ENCODE measurements around the gene RIMS1.

RIMS1 gene

GRCh38 chr6:72410769-72411168 is 524.4 kb downstream of the RIMS1 start:
- in situ Hi-C loops (cut with HindIII; ENCODE audit: low sequenced_read_pairs) = loop anchor here (10.0 to 25.0 kb wide), 2 partner anchors 204 to 727 kb away; no protein-coding TSS in a partner anchor

DNA sequence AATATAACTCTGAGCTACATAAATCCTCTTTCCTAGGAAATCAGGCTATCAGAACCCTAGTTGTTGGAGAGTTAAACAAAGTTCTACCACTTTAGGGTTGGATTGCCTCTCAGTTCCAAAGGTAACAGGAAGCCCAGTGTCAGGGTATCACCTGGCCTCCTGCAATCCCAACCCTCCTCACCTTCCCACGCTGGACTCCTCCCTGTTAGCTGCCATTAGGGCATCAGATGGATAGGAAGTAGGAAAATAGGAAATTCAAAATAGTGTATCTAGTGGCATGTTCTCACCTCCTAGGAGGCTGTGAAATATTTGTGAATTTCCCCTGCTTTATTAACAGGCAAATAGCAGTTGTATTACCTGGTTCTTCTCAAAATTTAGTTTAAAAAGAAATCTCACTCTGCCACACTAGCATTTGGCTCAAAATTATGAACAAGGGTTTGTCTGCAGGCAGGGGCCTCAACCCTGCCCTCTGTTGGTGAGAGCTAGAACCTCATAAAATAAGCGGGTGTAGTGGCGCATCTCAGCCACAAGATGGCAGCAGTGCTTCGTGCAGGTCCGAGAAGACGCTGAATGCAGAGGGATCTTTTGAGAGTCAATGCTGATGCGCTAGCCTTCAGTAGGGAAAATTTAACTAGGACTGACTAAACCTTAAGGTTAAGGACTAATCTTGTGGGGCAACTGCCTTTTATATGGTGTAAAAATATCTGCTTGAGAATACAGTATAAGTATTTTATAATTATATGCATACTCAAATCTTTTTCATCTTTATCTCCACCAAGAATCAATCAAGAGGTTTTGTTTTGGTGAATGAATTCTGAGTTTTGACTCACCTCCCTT is 525.7 kb downstream of the RIMS1 start:
- in situ Hi-C loops (cut with HindIII; ENCODE audit: low sequenced_read_pairs) = loop anchor here (10.0 to 25.0 kb wide), 2 partner anchors 203 to 725 kb away; no protein-coding TSS in a partner anchor

GRCh38 chr6:72412709-72413044 is 526.3 kb downstream of the RIMS1 start:
- in situ Hi-C loops (cut with HindIII; ENCODE audit: low sequenced_read_pairs) = loop anchor here (10.0 to 25.0 kb wide), 2 partner anchors 202 to 725 kb away; no protein-coding TSS in a partner anchor

DNA sequence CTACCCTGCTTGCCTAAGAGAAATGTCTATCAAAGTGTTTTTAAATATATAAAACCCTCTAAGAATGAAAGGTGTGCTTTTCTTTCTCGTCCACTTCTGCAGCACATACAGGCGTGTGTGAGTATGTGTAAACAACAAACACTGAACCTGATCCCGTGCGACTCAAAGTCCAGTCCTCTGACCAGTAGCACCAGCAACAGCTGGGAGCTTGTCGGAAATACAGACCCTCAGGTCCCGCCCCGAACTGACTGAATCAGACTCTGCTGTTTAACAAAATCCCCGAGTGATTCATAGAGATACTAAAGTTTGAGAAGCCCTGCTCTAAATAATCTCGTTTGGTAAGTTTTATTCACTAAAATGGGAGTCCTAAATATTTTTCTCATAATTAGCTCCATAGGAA is 527.5 kb downstream of the RIMS1 start:
- in situ Hi-C loops (cut with HindIII; ENCODE audit: low sequenced_read_pairs) = loop anchor here (10.0 to 25.0 kb wide), 2 partner anchors 201 to 723 kb away; no protein-coding TSS in a partner anchor

- in situ Hi-C loops (cut with HindIII; ENCODE audit: low sequenced_read_pairs) = loop anchor here (10.0 to 25.0 kb wide), 2 partner anchors 200 to 723 kb away; no protein-coding TSS in a partner anchor
Observed at GRCh38 chr6:72414657-72415056, 528.3 kb downstream of the RIMS1 start.

DNA sequence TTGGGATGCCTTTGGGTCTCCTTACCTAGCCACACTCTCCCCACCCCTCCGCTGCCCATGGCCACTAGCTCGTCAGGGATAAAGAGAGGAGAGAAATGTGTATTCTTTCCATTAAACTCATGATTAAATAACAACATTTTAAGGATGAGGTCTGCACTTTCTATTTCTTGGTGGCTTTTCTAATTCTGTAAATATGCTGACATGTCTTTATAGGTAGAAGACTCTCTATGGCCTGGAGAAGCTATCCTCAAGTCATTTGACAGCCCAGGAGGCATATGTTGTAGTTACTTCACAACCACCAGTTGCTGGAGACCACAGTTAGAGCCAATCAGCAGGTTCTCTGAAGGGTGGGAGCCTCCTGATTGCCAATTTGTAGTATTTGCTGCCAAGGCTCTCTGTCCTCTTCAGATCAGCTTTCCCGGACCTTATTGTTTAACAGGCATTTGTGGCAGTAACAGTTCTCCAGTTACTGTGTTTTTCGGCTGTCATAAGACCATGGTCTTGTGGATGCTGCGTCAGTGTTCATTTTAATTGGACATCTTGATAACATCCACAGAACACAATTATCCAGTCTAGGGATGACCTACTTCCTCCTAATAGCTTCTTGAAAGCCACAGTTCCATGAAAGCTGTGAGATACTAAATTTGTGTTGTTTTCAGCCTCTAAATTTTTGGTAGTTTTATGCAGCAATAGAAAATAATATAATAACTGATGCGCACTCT is 530.6 kb downstream of the RIMS1 start:
- in situ Hi-C loops (cut with HindIII; ENCODE audit: low sequenced_read_pairs) = loop anchor here (10.0 to 25.0 kb wide), 2 partner anchors 198 to 720 kb away; no protein-coding TSS in a partner anchor

GRCh38 chr6:72417759-72418158 is 531.4 kb downstream of the RIMS1 start:
- in situ Hi-C loops (cut with HindIII; ENCODE audit: low sequenced_read_pairs) = loop anchor here (10.0 to 25.0 kb wide), 2 partner anchors 197 to 720 kb away; no protein-coding TSS in a partner anchor

- in situ Hi-C loops (cut with HindIII; ENCODE audit: low sequenced_read_pairs) = loop anchor here (10.0 to 25.0 kb wide), 2 partner anchors 196 to 719 kb away; no protein-coding TSS in a partner anchor
Observed at GRCh38 chr6:72418495-72418894, 532.1 kb downstream of the RIMS1 start.

GRCh38 chr6:72419966-72420365 is 533.6 kb downstream of the RIMS1 start:
- in situ Hi-C loops (cut with HindIII; ENCODE audit: low sequenced_read_pairs) = loop anchor here (10.0 to 25.0 kb wide), 2 partner anchors 195 to 717 kb away; no protein-coding TSS in a partner anchor

GRCh38 chr6:72420409-72420808 is 534.1 kb downstream of the RIMS1 start:
- in situ Hi-C loops (cut with HindIII; ENCODE audit: low sequenced_read_pairs) = loop anchor here (25.0 kb wide), 1 partner anchor 717 kb away; no protein-coding TSS in a partner anchor

- in situ Hi-C loops (cut with HindIII; ENCODE audit: low sequenced_read_pairs) = loop anchor here (25.0 kb wide), 1 partner anchor 716 kb away; no protein-coding TSS in a partner anchor
Observed at GRCh38 chr6:72421387-72421786, 535.0 kb downstream of the RIMS1 start.

- in situ Hi-C loops (cut with HindIII; ENCODE audit: low sequenced_read_pairs) = loop anchor here (25.0 kb wide), 1 partner anchor 715 kb away; no protein-coding TSS in a partner anchor
Observed at GRCh38 chr6:72422171-72422570, 535.8 kb downstream of the RIMS1 start.

DNA sequence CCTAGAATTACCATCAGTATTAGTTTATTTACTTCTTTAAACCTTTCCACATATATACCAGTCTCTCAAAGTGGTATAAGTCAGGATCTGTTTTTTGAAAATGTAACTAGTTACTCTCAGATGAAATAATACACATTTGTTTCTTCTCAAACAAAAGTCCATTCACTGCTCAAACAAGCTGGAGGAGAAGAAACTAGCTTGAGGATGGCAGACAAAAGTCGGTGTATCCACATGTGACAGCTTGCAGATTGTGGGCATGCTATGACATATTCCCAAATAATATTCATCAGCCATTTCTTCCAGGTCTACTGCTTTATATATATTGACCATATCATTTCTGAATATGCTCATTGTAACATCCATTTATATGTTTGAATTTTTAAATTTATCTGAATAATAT is 538.1 kb downstream of the RIMS1 start:
- in situ Hi-C loops (cut with HindIII; ENCODE audit: low sequenced_read_pairs) = loop anchor here (25.0 kb wide), 1 partner anchor 713 kb away; no protein-coding TSS in a partner anchor

DNA sequence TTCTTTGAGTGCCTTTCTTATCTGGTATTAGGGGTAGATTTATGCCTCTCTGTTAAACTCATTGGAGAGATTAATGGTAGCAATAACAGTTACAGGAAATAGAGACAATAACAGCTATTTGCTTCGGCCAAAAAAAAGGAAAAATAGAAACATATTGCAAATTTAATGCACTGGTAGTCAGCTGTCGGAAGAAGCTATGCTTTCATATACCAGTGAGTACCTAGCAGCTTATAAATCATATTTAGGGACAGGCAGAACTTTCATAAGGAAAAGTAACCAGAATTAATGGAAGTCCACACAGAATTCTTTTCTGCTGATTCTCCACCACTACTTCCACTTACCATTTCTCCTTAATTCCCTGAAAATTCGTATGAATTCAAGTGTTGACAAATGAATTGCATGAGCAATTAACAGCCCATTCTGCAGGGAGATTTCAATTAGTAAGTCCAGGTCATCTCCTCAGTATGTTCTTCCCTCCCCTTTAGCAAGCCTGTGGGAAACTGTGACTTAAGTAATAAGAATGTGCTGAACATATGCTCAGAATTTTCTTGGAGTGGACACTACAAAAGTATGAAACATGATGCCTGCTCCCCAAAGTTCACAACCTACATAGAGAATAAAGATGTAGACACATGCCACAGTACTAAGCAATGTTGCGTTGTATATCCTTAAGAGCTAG is 538.8 kb downstream of the RIMS1 start:
- in situ Hi-C loops (cut with HindIII; ENCODE audit: low sequenced_read_pairs) = no loop called here

- in situ Hi-C loops (cut with HindIII; ENCODE audit: low sequenced_read_pairs) = no loop called here
Observed at GRCh38 chr6:72440611-72441010, 554.3 kb downstream of the RIMS1 start.

- in situ Hi-C loops (cut with HindIII; ENCODE audit: low sequenced_read_pairs) = no loop called here
Observed at GRCh38 chr6:72446430-72446829, 560.1 kb downstream of the RIMS1 start.
